GOT3 (cell line): Measurements from ENCODE around the gene RTN4.

Source experiments
- DNase-seq: peaks from one replicate; lab custom pipeline; 2025; ENCODE audit warnings: mixed read lengths; lab: John Stamatoyannopoulos, UW

Gene RTN4

GRCh38 chr2:54924121-54924520 lies 126.1 kb downstream of the RTN4 start:
- DNase-seq = no peak
